ENCODE data around the gene BOD1.

BOD1 gene

GRCh38 chr5:173577166-173577565 is 39.3 kb downstream of the BOD1 start:
- no peak for DNase-seq (ENCODE audit: low spot score)

DNA sequence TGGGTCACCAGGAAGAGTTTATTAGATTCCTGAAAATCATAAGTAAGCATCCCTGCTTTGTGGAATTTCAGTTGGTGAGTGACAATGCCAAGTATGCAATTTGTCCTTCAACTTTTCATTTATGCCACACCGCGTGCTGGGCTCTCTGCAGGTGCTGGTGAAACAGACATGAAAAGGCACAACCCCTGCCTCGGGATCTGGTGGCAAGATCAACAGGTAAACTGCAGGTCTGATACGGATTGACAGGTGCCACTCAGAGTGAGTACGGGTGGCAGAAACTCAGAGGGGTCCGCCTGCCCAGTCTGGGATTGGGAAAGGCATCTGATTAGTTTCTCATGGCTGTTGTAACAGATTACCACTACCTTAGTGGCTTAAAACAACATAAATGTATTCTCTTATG is 40.5 kb downstream of the BOD1 start:
- DNase-seq (ENCODE audit: low spot score) = no peak

DNA sequence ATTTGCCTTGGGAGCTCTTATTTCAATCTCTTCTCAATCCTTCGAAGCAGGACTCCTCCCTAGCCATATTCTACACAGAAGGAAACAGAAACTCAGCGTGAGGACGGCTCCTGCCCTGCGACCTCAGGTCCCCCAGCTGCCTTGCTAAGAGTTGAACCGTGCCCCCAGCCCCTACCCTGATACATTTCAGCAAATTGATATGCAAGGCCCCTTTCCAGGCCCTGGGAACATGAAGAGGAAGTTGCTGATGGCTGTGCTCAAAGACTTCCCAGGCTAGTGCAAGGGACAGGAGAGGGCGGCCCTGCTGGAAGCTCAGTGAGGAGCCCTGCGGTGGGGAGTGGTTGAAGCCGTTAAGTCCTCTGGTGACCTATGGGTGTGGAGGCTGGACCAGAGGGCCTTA is 41.5 kb downstream of the BOD1 start:
- DNase-seq (ENCODE audit: low spot score) = no peak

GRCh38 chr5:173573126-173573960 is 43.1 kb downstream of the BOD1 start:
- DNase-seq (ENCODE audit: low spot score) = peak; percentile 51

GRCh38 chr5:173572431-173573125 is 43.9 kb downstream of the BOD1 start:
- DNase-seq (ENCODE audit: low spot score) = no peak

- DNase-seq (ENCODE audit: low spot score) = no peak
Measured at GRCh38 chr5:173570321-173571090, 45.9 kb downstream of the BOD1 start.

DNA sequence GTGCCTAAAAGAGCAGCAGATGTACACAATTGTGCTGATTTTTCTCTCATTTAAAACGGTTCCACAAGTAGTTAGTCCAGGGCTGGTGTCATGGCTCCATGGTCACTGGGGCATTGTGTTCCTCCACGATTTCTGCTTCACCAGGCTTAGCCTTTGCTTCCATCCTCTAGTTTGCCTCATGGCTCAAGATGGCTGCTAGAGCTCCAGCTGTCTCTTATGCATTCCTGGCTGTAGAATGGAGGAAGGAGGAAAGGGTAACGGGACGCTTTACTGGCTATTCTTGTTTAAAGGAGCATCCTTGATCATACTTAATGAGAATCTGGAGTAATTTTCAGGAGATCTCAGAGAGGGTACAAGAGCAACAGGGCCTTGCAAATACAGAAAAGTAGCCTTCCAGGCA is 47.7 kb downstream of the BOD1 start:
- no peak for DNase-seq (ENCODE audit: low spot score)

- DNase-seq (ENCODE audit: low spot score) = no peak
Measured at GRCh38 chr5:173568128-173568527, 48.3 kb downstream of the BOD1 start.

DNA sequence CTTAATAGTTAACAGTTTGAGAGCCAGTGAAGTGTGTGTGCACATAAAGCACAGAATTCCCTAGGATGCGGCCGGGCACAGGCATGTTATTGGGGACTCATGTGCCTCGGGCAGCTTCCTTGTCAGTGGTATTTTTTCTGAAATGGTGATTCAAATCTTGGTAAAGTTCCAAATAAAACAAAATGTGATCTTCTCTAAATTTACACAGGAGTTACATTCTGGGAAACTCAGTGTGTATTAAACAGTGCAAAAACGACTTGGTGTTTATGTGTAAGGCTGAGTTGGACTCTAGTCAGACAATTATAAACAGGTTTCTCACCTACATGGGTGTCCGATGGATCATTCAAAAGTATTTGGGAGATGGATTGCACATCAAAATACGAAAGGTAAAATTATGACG is 48.9 kb downstream of the BOD1 start:
- DNase-seq (ENCODE audit: low spot score) = no peak

DNA sequence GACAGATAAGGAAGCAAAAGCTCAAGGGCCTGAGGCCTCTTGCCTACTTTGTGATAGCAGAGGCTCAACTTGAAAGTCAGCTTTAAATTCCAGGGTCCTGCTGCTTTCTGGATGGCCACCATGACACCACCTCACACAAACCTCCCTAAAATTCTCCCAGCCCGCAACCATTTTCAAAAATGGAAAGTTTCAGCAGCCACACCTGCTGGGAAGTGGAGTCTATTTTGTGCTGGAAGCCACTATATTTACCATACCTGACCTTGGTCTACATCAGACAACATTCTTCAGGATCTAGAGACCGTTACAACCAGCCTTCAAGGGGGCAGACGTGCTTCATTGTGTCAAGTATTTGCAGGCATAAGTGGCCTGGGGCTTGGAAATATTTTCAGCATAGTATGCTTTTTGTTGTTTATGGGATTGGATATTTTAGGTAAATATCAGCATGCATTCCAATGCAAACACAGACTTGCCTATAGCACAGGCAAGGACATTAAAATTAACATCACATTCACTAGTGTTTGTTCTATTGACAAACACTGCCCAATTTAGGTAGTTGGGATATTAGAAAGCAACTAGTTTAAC is 50.9 kb downstream of the BOD1 start:
- no peak for DNase-seq (ENCODE audit: low spot score)

GRCh38 chr5:173564106-173564505 is 52.3 kb downstream of the BOD1 start:
- DNase-seq (ENCODE audit: low spot score) = no peak

- DNase-seq (ENCODE audit: low spot score) = no peak
Measured at GRCh38 chr5:173563246-173563645, 53.2 kb downstream of the BOD1 start.

DNA sequence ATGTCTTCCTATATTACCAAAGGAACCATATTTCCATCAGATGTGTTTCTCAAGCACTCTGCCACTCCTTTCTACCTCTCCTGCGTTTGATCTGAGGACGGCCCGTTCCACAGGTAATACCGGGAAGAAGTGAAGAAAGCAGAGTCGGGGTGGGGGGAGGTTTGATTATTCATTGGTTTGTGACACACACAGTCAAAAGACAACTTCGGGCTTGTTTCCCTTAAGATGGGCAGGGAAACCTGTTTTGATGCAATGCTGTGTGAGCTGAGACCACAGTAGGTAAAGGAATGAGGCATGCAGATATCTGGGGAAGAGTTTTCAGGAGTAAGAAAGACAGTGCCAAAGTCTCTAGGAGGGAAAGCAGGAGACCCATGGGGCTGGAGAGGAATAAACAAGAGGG is 54.0 kb downstream of the BOD1 start:
- DNase-seq (ENCODE audit: low spot score) = no peak

Data from CD4-positive, alpha-beta T cell treated with Interleukin-15 for 4 hours (primary cell).